Effector memory CD8-positive, alpha-beta T cell (primary cell): ENCODE results near the gene FERMT3.

Experiments
- ATAC-seq: fragments of 150-1000 bp; cut with Tn5 transposase; replicated peaks from 2 replicates; pipeline ENCODE4 v1.10.0; 2021; ENCODE audit warnings: mild to moderate bottlenecking, moderate library complexity
- DNase-seq, 3 experiments: peaks; one replicate each; pipeline ENCODE4 v3.0.0; 2021
- H3K27ac Mint-ChIP-seq, 2 donors: one replicate each; pipeline ENCODE4 v1.8.0; 2022; ENCODE audit warnings: mild to moderate bottlenecking in 2 of 2, mixed read lengths in 2 of 2, moderate library complexity in 2 of 2
- H3K27me3 Mint-ChIP-seq, 2 donors: one replicate each; pipeline ENCODE4 v1.8.0; 2022; ENCODE audit warnings: mixed read lengths in 2 of 2
- H3K36me3 Mint-ChIP-seq: one replicate; pipeline ENCODE4 v1.8.0; 2022; ENCODE audit warnings: mild to moderate bottlenecking, moderate library complexity, mixed read lengths; ENCODE audit not compliant: insufficient read depth
- H3K4me1 Mint-ChIP-seq, 2 donors: one replicate each; pipeline ENCODE4 v1.8.0; 2022; ENCODE audit warnings: low read depth in 2 of 2, mixed read lengths in 2 of 2
- H3K4me3 Mint-ChIP-seq, 2 donors: one replicate each; pipeline ENCODE4 v1.8.0; 2022; ENCODE audit warnings: mild to moderate bottlenecking in 2 of 2, mixed read lengths in 2 of 2, moderate library complexity in 2 of 2
- H3K9me3 Mint-ChIP-seq, 2 donors: one replicate each; pipeline ENCODE4 v1.8.0; 2022; ENCODE audit warnings: mixed read lengths in 2 of 2

Gene FERMT3

GRCh38 chr11:64178951-64179639 is 27.4 kb upstream of the FERMT3 start:
- peaks cover 9 to 11% of the 10 kb centered on the region in 2 donors for H3K4me1 Mint-ChIP-seq
- H3K27ac Mint-ChIP-seq, result no peak overlapping the region
- ATAC-seq (no peak), DNase-seq (no peak)
- H3K4me3 Mint-ChIP-seq, result no peak overlapping the region
- H3K9me3 Mint-ChIP-seq, result no peaks in the 10 kb centered on the region
- peaks cover 8% of the 10 kb centered on the region for H3K36me3 Mint-ChIP-seq
- no peaks in the 10 kb centered on the region for H3K27me3 Mint-ChIP-seq

DNA sequence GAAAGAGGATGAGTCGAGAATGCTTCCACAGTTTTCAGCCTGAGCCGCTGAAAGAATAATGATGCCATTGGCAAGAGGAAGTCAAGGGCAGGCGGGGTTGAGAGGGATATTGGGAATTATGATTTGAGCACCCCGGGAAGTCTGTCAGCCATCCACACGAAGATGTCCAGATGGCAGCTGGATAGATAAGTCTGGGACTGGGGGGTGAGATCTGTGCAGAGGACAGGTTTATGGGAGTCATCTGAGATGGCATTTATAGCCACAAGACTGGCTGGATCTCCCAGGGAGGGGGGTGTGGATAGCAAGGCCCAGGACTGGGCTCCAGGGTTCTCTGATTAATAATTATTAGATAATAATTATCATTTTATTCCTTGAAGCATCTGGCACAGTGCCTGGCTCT is 25.6 kb upstream of the FERMT3 start:
- H3K4me3 Mint-ChIP-seq, result no peak overlapping the region
- H3K4me1 Mint-ChIP-seq, result peaks cover 14% of the 10 kb centered on the region in 2 donors
- no peak for ATAC-seq

DNA sequence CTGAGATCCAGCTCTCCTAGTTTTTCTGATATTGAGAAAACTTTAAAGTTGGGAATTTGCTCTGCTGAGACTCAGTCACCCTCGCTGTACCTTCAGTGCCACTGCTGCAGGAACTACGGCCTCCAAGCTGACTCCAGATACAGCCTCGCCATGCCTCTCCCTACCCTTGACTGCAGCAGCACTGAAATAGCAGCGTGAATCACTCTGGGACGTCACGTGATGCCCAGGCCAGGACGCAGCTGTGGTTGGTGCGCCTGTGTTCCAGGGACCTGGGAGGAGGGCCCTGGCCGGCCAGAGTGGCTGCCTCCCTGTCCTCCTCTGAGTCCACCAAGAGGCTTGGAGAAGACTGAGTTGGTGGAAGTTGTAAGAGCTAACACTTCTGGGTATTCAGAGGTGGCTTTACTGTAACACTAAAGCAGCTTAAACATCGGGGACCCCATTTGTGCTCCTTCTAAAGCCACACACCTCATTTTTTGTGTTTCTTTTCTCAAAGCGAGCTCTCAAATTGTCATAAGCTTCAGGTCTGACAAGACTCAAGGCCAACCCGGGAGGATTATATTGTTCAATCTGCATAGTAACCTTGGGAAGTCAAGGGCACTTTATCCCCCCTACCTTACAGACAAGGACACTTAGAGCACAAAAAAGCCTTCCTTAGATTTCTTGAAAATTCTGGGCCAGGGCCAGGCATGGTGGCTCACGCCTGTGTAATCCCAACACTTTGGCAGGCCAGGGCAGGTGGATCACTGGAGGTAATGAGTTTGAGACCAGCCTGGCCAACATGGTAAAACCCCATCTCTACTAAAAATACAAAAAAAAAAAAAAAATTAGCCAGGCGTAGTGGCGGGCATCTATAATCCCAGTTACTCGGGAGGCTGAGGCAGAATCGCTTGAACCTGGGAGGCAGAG is 24.8 kb upstream of the FERMT3 start:
- Mint-ChIP-seq H3K36me3 (peaks cover 21% of the 10 kb centered on the region), H3K4me1 (peaks cover 14 to 15% of the 10 kb centered on the region in 2 donors), H3K9me3 (no peaks in the 10 kb centered on the region), H3K27ac (no peak overlapping the region), H3K4me3 (no peak overlapping the region), H3K27me3 (no peaks in the 10 kb centered on the region)
- DNase-seq (no peak), ATAC-seq (no peak)

More for the DNA sequence above, 25.6 kb upstream of the FERMT3 start:
- H3K9me3 Mint-ChIP-seq, result no peaks in the 10 kb centered on the region
- no peaks in the 10 kb centered on the region for H3K27me3 Mint-ChIP-seq
- no peak for DNase-seq
- H3K36me3 Mint-ChIP-seq, result peaks cover 17% of the 10 kb centered on the region
- H3K27ac Mint-ChIP-seq, result no peak overlapping the region

- Mint-ChIP-seq H3K36me3 (peaks cover 17% of the 10 kb centered on the region), H3K4me1 (peaks cover 14 to 18% of the 10 kb centered on the region in 2 donors), H3K27me3 (no peaks in the 10 kb centered on the region), H3K4me3 (peak overlapping the region in 1 of 2 donors; percentile 59), H3K27ac (peak overlapping the region in 1 of 2 donors; percentile 31), H3K9me3 (no peaks in the 10 kb centered on the region)
- no peak for DNase-seq
- no peak for ATAC-seq
Measured at GRCh38 chr11:64183890-64184289, 22.6 kb upstream of the FERMT3 start.

GRCh38 chr11:64185175-64185692 is 21.3 kb upstream of the FERMT3 start:
- ATAC-seq, result no peak
- peaks cover 18 to 21% of the 10 kb centered on the region in 2 donors for H3K4me1 Mint-ChIP-seq
- H3K27ac Mint-ChIP-seq, result peak overlapping the region in 1 of 2 donors; percentile 31
- H3K4me3 Mint-ChIP-seq, result peak overlapping the region in 1 of 2 donors; percentile 91
- DNase-seq, result peak in 1 of 3 experiments; percentile 25
- H3K27me3 Mint-ChIP-seq, result no peaks in the 10 kb centered on the region
- H3K9me3 Mint-ChIP-seq, result no peaks in the 10 kb centered on the region
- H3K36me3 Mint-ChIP-seq, result peaks cover 28% of the 10 kb centered on the region

DNA sequence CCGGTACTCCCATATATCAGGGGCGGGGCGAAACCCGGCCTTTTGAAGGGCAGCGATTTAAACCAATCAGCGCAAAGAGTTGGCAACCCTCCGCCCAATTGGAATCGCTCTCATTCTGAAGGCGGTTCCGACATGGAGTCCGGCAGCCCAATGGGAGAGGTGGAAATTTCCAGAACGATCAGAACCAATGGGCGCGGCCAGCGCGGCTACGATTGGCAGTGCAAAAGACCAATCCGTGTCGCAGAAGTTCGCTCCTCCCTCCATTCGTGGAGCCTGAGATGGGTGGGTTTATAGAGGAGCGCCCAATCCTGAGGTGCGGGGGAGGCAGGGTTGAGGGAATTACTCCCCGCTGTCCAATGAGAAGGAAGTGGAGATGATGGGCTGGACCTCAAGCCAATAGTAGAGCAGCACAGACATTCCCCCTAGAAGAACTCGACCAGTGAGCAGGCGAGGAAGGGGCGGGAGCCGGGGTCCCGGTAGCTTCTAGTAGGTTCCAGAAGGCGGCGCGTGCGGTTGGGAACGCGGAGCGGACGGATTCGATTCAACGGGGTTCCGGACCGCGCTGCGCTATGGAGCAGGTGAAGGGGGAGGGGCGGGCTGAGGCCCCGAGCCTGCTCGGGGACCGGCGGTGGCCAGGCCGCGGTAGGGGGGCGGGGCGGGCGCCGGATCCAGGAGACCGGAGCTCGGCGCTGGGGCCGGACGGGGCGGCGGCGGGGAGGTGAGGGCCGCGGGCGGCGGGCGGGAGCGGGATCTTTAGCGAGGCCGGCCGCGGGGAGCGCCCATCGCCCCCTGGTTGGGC is 20.6 kb upstream of the FERMT3 start, which contains the start of gene STIP1:
TSS of gene STIP1 (plus strand) at position 479 of the 799 bp plus-strand sequence. CDS start at position 570, 91 bp downstream.
- peak within 1 kb of the TSS in 1 of 2 donors; percentile 86 for H3K27ac Mint-ChIP-seq
- no peaks in the 10 kb centered on the region for H3K27me3 Mint-ChIP-seq
- H3K4me3 Mint-ChIP-seq, result peak within 1 kb of the TSS in 1 of 2 donors; percentile 91
- peak; percentile 87 for ATAC-seq
- DNase-seq, result peak; percentile 97 to 98 (median 98)
- H3K9me3 Mint-ChIP-seq, result no peaks in the 10 kb centered on the region
- peaks cover 29% of the 10 kb centered on the region for H3K36me3 Mint-ChIP-seq
- H3K4me1 Mint-ChIP-seq, result peaks cover 18 to 21% of the 10 kb centered on the region in 2 donors

DNA sequence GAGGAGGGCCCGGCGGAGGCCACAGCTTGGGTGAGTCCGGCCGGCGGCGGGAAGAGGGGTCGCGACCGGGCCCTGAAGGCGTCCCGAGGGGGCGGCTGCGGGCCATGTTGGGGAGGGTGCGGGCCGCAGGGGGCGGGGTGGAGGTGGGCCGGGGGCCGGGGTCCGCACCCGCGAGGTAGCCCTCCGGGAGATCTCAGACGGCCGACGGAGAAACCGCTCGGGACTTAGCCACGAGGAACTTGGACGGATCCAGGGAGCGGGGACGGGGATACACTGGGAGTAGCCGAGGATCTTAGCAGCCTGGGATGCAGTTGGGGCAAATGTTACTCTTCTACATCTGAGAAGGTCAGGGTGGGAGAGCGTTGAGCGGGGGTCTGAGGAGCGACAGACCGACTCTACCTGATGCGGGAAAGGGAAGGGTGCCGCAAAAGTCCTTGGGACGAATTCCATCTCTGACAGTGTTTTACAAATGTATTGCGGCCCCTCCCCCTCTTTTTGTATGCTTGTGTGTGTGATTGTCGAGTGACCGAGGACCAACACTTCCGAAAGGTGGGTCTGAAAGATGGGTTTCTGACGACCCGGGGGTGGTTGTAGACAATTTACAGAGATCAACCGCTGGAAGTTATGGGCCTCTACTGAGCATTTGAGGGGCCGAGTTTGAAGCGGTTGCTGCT is 19.9 kb upstream of the FERMT3 start:
- DNase-seq (peak in 1 of 3 experiments; percentile 37), ATAC-seq (no peak)
- Mint-ChIP-seq H3K4me3 (no peak overlapping the region), H3K36me3 (peaks cover 29% of the 10 kb centered on the region), H3K27me3 (no peaks in the 10 kb centered on the region), H3K4me1 (peaks cover 16 to 21% of the 10 kb centered on the region in 2 donors), H3K9me3 (no peaks in the 10 kb centered on the region), H3K27ac (peak overlapping the region in 1 of 2 donors; percentile 86)

DNA sequence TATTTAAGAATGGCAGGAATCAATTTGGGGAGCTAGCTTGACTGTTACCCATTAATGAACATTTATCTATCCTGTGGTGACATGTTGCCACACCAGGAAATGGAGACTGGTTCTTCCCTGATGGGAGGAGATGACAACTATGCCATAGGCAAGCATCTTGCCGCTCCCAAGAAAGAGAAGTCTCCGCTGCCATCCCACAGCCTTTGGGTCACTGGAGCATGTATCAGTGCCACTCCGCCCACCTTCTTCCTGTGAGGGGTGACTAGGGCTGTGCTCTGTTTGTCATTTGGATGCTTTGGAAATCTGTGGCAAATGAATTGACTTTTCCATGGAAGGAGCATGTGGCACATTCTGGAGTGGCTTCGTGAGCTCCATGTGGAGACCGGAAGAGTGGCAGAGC is 14.1 kb upstream of the FERMT3 start:
- no peak for DNase-seq
- H3K4me1 Mint-ChIP-seq, result peaks cover 6 to 10% of the 10 kb centered on the region in 2 donors
- H3K36me3 Mint-ChIP-seq, result peaks cover 64% of the 10 kb centered on the region
- no peak overlapping the region for H3K4me3 Mint-ChIP-seq
- H3K27ac Mint-ChIP-seq, result peak overlapping the region in 1 of 2 donors; percentile 55
- H3K27me3 Mint-ChIP-seq, result no peaks in the 10 kb centered on the region
- ATAC-seq, result no peak
- no peaks in the 10 kb centered on the region for H3K9me3 Mint-ChIP-seq

DNA sequence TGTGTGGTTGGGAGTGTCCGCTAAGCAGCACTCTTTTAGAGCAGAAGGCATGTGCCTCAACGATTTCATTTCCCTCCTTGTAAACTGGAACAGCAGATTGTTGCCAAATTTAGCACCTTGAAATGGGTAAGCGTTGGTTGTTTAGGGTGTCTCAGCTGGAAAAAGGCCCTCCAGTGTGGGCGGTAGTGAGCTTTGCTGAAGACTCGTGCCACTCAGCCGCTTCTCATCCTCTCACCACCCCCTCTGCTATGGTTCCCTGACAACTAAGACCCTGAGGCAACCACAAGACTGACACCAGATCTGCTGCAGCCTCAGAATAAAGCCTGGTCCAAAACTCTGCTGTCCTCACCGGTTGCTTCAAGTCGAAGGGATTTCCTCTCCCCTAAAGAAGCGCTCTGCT is 9.9 kb upstream of the FERMT3 start:
- Mint-ChIP-seq H3K4me3 (no peak overlapping the region), H3K27ac (no peak overlapping the region), H3K4me1 (peaks cover 3 to 4% of the 10 kb centered on the region in 2 donors), H3K27me3 (no peaks in the 10 kb centered on the region), H3K9me3 (no peaks in the 10 kb centered on the region), H3K36me3 (peaks cover 90% of the 10 kb centered on the region)
- no peak for ATAC-seq
- DNase-seq, result no peak

DNA sequence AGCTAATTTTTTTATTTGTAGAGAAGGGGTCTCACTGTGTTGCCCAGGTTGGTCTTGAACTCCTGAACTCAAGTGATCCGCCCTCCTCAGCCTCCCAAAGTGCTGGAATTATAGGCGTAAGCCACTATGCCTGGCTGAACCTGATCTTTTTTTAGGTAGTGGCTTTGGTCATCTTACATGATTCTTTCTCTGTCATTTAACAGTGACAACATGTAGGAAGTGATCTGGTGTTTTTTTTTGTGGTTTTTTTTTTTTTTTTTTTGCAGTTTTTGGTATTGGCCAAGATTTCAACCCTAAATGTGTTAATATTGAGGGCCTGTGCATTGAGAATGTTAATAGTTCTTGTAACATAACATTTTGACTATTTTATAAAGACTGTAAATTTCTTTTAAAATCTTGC is 8.0 kb upstream of the FERMT3 start:
- peak overlapping the region in 1 of 2 donors; percentile 17 for H3K27ac Mint-ChIP-seq

DNA sequence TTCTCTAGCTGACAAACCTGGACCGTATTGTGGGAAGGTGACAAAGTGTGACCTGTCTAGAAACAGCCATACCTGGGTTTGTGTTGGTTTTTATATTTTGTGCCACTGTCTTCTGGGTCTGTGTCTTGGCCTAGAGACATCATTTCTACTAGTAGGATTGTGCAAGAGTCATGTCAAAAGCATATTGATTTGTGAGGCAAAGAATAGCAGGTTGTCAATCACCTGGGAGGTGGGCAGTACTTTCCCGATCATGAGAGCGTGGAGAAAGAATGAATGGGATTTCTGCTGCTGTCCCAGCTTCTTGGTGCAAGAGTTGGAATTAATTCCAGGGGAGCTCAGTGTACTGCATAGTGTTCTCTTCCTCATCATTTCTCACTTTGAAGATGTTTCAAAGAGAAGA is 5.0 kb upstream of the FERMT3 start:
- no peak overlapping the region for H3K4me3 Mint-ChIP-seq
- ATAC-seq, result no peak
- no peaks in the 10 kb centered on the region for H3K27me3 Mint-ChIP-seq
- no peaks in the 10 kb centered on the region for H3K9me3 Mint-ChIP-seq
- H3K36me3 Mint-ChIP-seq, result peaks cover 89% of the 10 kb centered on the region
- H3K4me1 Mint-ChIP-seq, result peaks cover 13 to 18% of the 10 kb centered on the region in 2 donors
- DNase-seq, result no peak
- no peak overlapping the region for H3K27ac Mint-ChIP-seq

More for the DNA sequence above, 8.0 kb upstream of the FERMT3 start:
- Mint-ChIP-seq H3K9me3 (no peaks in the 10 kb centered on the region), H3K36me3 (peaks cover 100% of the 10 kb centered on the region), H3K4me3 (no peak overlapping the region), H3K4me1 (peaks cover 3 to 8% of the 10 kb centered on the region in 2 donors), H3K27me3 (no peaks in the 10 kb centered on the region)
- no peak for DNase-seq
- no peak for ATAC-seq

DNA sequence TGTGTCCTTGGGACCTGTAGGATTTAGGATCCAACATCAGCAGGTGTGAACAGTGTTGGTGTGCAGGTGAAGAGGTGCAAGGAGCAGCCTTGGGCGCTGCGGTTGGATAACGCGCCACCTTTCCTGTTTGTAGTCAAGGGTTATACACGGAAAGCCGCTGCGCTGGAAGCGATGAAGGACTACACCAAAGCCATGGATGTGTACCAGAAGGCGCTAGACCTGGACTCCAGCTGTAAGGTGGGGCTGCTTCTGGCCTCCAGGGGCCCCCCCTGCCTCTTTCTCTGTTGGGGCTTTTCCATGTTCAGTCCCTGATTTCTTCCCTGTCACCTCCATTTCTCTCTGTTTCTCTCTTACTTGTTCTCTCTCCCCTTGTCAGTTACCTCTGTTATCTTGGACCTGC is 3.5 kb upstream of the FERMT3 start:
- no peaks in the 10 kb centered on the region for H3K27me3 Mint-ChIP-seq
- peak overlapping the region; percentile 67 to 77 for H3K27ac Mint-ChIP-seq
- peaks cover 88% of the 10 kb centered on the region for H3K36me3 Mint-ChIP-seq
- no peaks in the 10 kb centered on the region for H3K9me3 Mint-ChIP-seq
- no peak overlapping the region for H3K4me3 Mint-ChIP-seq
- ATAC-seq (no peak), DNase-seq (no peak)
- H3K4me1 Mint-ChIP-seq, result peaks cover 19 to 22% of the 10 kb centered on the region in 2 donors
